GM18517 (cell line): ENCODE measurements around the gene EEF1AKMT4.
A peak's percentile ranks its signal among the peaks of the same experiment; 100 is the strongest.

Source experiments
- ATAC-seq: cut with Tn5 transposase; IDR thresholded peaks from one replicate; pipeline ENCODE4 v1.9.1; 2021; ENCODE audit warnings: mild to moderate bottlenecking, moderate library complexity; ENCODE audit not compliant: unreplicated experiment

The EEF1AKMT4 gene

GRCh38 chr3:184249412-184250166 is at the start of gene EEF1AKMT4:
EEF1AKMT4 (plus strand) TSS chr3:184249672; CDS start chr3:184249695, 23 bp downstream.
- ATAC-seq: peak; percentile 79

GRCh38 chr3:184200825-184201224 is 48.6 kb upstream of the EEF1AKMT4 start:
- no peak for ATAC-seq

- no peak for ATAC-seq
These were observed 45.9 kb upstream of the EEF1AKMT4 start for GRCh38 chr3:184203526-184203925.

- no peak for ATAC-seq
These were observed 40.1 kb upstream of the EEF1AKMT4 start for GRCh38 chr3:184209146-184209923.

- no peak for ATAC-seq
These were observed 38.2 kb upstream of the EEF1AKMT4 start for GRCh38 chr3:184211297-184211696.

- ATAC-seq: no peak
These were observed 37.8 kb upstream of the EEF1AKMT4 start for GRCh38 chr3:184211718-184212117.

- no peak for ATAC-seq
These were observed 30.7 kb upstream of the EEF1AKMT4 start for GRCh38 chr3:184218814-184219213.

- no peak for ATAC-seq
These were observed 27.0 kb upstream of the EEF1AKMT4 start for GRCh38 chr3:184222521-184222920.

GRCh38 chr3:184223946-184224345 is 25.5 kb upstream of the EEF1AKMT4 start:
- no peak for ATAC-seq

GRCh38 chr3:184227481-184227935 is 22.0 kb upstream of the EEF1AKMT4 start:
- no peak for ATAC-seq

GRCh38 chr3:184228376-184229137 is 20.9 kb upstream of the EEF1AKMT4 start:
- no peak for ATAC-seq

- peak; percentile 55 for ATAC-seq
These were observed 19.9 kb upstream of the EEF1AKMT4 start, which contains the start of gene VWA5B2 for GRCh38 chr3:184229394-184230080. VWA5B2 (plus strand) TSS chr3:184229585; CDS start chr3:184230529, 944 bp downstream.

GRCh38 chr3:184230081-184230602 is 19.3 kb upstream of the EEF1AKMT4 start:
- ATAC-seq: no peak

GRCh38 chr3:184230603-184231528 is 18.6 kb upstream of the EEF1AKMT4 start:
- ATAC-seq: no peak

- no peak for ATAC-seq
These were observed 17.8 kb upstream of the EEF1AKMT4 start for GRCh38 chr3:184231671-184232070.

GRCh38 chr3:184233127-184233843 is 16.2 kb upstream of the EEF1AKMT4 start:
- no peak for ATAC-seq

- ATAC-seq: no peak
These were observed 15.2 kb upstream of the EEF1AKMT4 start for GRCh38 chr3:184234224-184234623.

GRCh38 chr3:184234671-184235380 is 14.6 kb upstream of the EEF1AKMT4 start:
- no peak for ATAC-seq
